GM23338 (cell line): Measurements from ENCODE around the gene ZZZ3. TPM values are rescaled to one million over a fixed set of nuclear protein-coding genes. Genes with fewer than 3 reads are reported as not detected.
"Not testable (repeated sequence)": the region's sequence is repeated elsewhere in the genome, so short reads cannot be mapped to it uniquely, and the experiment has no call there.

Experiments used
- ATAC-seq: fragments of 200-7000 bp; cut with Tn5 transposase; 3 replicates; pipeline ENCODE4 v1.9.1; 2020
- DNase-seq: peaks from one replicate; pipeline ENCODE4 v3.0.0-alpha.2; 2015; ENCODE audit warnings: low spot score
- H2AFZ ChIP-seq: fragments of 200-600 bp; sonication (generic); 2 replicates; pipeline ENCODE4 v1.8.0; 2016; ENCODE audit warnings: antibody characterized with exemption, mild to moderate bottlenecking, moderate library complexity
- H3F3A ChIP-seq: fragments of 200-600 bp; sonication (generic); replicated peaks from 2 replicates; pipeline ENCODE4 v1.8.0; 2017; ENCODE audit warnings: antibody characterized with exemption, mixed run types, low read depth
- H3K27ac ChIP-seq: fragments of 200-600 bp; sonication (generic); 2 replicates; pipeline ENCODE4 v1.6.1; 2016; ENCODE audit warnings: low read depth
- H3K27me3 ChIP-seq: fragments of 200-600 bp; sonication (generic); 2 replicates; pipeline ENCODE4 v1.8.0; 2016; ENCODE audit warnings: mild to moderate bottlenecking, mixed run types, moderate library complexity; ENCODE audit not compliant: insufficient read depth
- H3K36me3 ChIP-seq: fragments of 200-600 bp; sonication (generic); 2 replicates; pipeline ENCODE4 v1.8.0; 2016; ENCODE audit warnings: mild to moderate bottlenecking; ENCODE audit not compliant: insufficient read depth
- H3K4me1 ChIP-seq: fragments of 200-600 bp; sonication (generic); 2 replicates; pipeline ENCODE4 v1.8.0; 2016; ENCODE audit warnings: mild to moderate bottlenecking, moderate library complexity; ENCODE audit not compliant: insufficient read depth
- H3K4me2 ChIP-seq: fragments of 200-600 bp; sonication (generic); 2 replicates; pipeline ENCODE4 v1.7.1; 2017; ENCODE audit warnings: mixed run types
- H3K4me3 ChIP-seq: fragments of 200-600 bp; sonication (generic); 2 replicates; pipeline ENCODE4 v1.6.1; 2016; ENCODE audit warnings: mixed run types
- H3K79me2 ChIP-seq: fragments of 200-600 bp; sonication (generic); replicated peaks from 2 replicates; pipeline ENCODE4 v1.8.0; 2017; ENCODE audit warnings: mild to moderate bottlenecking; ENCODE audit not compliant: insufficient read depth
- H3K9me2 ChIP-seq: fragments of 200-600 bp; sonication (generic); 2 replicates; pipeline ENCODE4 v1.8.0; 2017; ENCODE audit not compliant: insufficient read depth
- H4K20me1 ChIP-seq: fragments of 200-600 bp; sonication (generic); replicated peaks from 2 replicates; pipeline ENCODE4 v1.8.0; 2017; ENCODE audit warnings: mild to moderate bottlenecking; ENCODE audit not compliant: insufficient read depth
- H3K27ac Mint-ChIP-seq: 2 replicates; pipeline ENCODE4 v1.8.0; 2020; ENCODE audit warnings: inconsistent platforms, mild to moderate bottlenecking, moderate library complexity, mixed read lengths
- H3K27me3 Mint-ChIP-seq: 3 replicates; pipeline ENCODE4 v1.8.0; 2022; ENCODE audit warnings: low read depth, mild to moderate bottlenecking, moderate library complexity, mixed read lengths, inconsistent platforms; ENCODE audit not compliant: insufficient read depth, poor library complexity
- H3K36me3 Mint-ChIP-seq: 3 replicates; pipeline ENCODE4 v1.8.0; 2021; ENCODE audit warnings: low read depth, mild to moderate bottlenecking, inconsistent platforms, moderate library complexity, mixed read lengths
- H3K4me1 Mint-ChIP-seq: 3 replicates; pipeline ENCODE4 v1.8.0; 2020; ENCODE audit warnings: mild to moderate bottlenecking, inconsistent platforms, mixed read lengths
- H3K4me3 Mint-ChIP-seq: 3 replicates; pipeline ENCODE4 v1.8.0; 2021; ENCODE audit warnings: moderate library complexity, mild to moderate bottlenecking, inconsistent platforms, mixed read lengths
- H3K9me3 Mint-ChIP-seq: 3 replicates; pipeline ENCODE4 v1.8.0; 2020; ENCODE audit warnings: moderate library complexity, mild to moderate bottlenecking, inconsistent platforms, mixed read lengths
- NANOG ChIP-seq: IDR thresholded peaks from 2 replicates; pipeline ENCODE4 v1.6.1; 2016; ENCODE audit warnings: antibody characterized with exemption, borderline replicate concordance
- POLR2AphosphoS5 ChIP-seq: IDR thresholded peaks from 2 replicates; pipeline ENCODE4 v1.6.1; 2016; ENCODE audit warnings: antibody characterized with exemption, low read depth
- ZNF114 ChIP-seq: fragments of 250-450 bp; sonication (Bioruptor Pico); IDR thresholded peaks from 2 replicates; pipeline ENCODE4 v1.5.0; 2020; ENCODE audit warnings: mild to moderate bottlenecking, moderate library complexity
- ZNF331 ChIP-seq: fragments of 250-450 bp; sonication (Bioruptor Pico); IDR thresholded peaks from 2 replicates; pipeline ENCODE4 v1.5.0; 2020; ENCODE audit warnings: low read depth, mild to moderate bottlenecking, moderate library complexity
- polyA plus RNA-seq: library from polyadenylated mRNA; unstranded; fragments of >200 nt; fragmentation: Nextera tagmentation; extraction: Ambion mirVana; gene quantifications from 2 replicates; pipeline ENCODE4 v1.2.1, GENCODE V29; 2016
- total RNA-seq: library from RNA; depleted of rRNA; stranded (reverse); fragments of >200 nt; shearing (Covaris generic); gene quantifications from 2 replicates; pipeline ENCODE4 v1.2.3, GENCODE V29; 2014
- TF ChIP-seq, protein P1 (sequence below): fragments of 250-450 bp; sonication (Bioruptor Pico); IDR thresholded peaks from 2 replicates; pipeline ENCODE4 v1.5.0; 2020; ENCODE audit warnings: mild to moderate bottlenecking, moderate library complexity
- TF ChIP-seq, protein P2 (sequence below), 2 experiments: fragments of 200-600 bp in 1 of 2; sonication (generic) in 1 of 2; conservative IDR thresholded peaks; 2 replicates each; pipeline versions ENCODE4 v1.5.1 to v1.6.1; 2016 to 2017; ENCODE audit warnings: antibody characterized with exemption in 2 of 2, low read depth in 2 of 2, mild to moderate bottlenecking in 2 of 2, moderate library complexity in 1 of 2

Gene ZZZ3
- total and polyA plus RNA-seq, 2 experiments from 2014 or later: 33.4 to 107 TPM

GRCh38 chr1:77649127-77649526 is 33.3 kb downstream of the ZZZ3 start:
- Histone ChIP-seq H3K27me3 (no peaks in the 10 kb centered on the region), H3K79me2 (peaks cover 100% of the 10 kb centered on the region), H2AFZ (no peak overlapping the region), H3F3A (no peaks in the 10 kb centered on the region), H3K36me3 (peaks cover 4% of the 10 kb centered on the region; the same call in 1 of the 2 replicates), H4K20me1 (no peaks in the 10 kb centered on the region; the same call in none of the 2 replicates), H3K4me2 (no peak overlapping the region), H3K9me2 (no peaks in the 10 kb centered on the region), H3K27ac (no peak overlapping the region), H3K4me1 (no peaks in the 10 kb centered on the region), H3K4me3 (no peak overlapping the region)
- no peak for ATAC-seq
- TF ChIP-seq ZNF331 (CRISPR knock-in tag): no peak
- TF ChIP-seq, protein P1, sequence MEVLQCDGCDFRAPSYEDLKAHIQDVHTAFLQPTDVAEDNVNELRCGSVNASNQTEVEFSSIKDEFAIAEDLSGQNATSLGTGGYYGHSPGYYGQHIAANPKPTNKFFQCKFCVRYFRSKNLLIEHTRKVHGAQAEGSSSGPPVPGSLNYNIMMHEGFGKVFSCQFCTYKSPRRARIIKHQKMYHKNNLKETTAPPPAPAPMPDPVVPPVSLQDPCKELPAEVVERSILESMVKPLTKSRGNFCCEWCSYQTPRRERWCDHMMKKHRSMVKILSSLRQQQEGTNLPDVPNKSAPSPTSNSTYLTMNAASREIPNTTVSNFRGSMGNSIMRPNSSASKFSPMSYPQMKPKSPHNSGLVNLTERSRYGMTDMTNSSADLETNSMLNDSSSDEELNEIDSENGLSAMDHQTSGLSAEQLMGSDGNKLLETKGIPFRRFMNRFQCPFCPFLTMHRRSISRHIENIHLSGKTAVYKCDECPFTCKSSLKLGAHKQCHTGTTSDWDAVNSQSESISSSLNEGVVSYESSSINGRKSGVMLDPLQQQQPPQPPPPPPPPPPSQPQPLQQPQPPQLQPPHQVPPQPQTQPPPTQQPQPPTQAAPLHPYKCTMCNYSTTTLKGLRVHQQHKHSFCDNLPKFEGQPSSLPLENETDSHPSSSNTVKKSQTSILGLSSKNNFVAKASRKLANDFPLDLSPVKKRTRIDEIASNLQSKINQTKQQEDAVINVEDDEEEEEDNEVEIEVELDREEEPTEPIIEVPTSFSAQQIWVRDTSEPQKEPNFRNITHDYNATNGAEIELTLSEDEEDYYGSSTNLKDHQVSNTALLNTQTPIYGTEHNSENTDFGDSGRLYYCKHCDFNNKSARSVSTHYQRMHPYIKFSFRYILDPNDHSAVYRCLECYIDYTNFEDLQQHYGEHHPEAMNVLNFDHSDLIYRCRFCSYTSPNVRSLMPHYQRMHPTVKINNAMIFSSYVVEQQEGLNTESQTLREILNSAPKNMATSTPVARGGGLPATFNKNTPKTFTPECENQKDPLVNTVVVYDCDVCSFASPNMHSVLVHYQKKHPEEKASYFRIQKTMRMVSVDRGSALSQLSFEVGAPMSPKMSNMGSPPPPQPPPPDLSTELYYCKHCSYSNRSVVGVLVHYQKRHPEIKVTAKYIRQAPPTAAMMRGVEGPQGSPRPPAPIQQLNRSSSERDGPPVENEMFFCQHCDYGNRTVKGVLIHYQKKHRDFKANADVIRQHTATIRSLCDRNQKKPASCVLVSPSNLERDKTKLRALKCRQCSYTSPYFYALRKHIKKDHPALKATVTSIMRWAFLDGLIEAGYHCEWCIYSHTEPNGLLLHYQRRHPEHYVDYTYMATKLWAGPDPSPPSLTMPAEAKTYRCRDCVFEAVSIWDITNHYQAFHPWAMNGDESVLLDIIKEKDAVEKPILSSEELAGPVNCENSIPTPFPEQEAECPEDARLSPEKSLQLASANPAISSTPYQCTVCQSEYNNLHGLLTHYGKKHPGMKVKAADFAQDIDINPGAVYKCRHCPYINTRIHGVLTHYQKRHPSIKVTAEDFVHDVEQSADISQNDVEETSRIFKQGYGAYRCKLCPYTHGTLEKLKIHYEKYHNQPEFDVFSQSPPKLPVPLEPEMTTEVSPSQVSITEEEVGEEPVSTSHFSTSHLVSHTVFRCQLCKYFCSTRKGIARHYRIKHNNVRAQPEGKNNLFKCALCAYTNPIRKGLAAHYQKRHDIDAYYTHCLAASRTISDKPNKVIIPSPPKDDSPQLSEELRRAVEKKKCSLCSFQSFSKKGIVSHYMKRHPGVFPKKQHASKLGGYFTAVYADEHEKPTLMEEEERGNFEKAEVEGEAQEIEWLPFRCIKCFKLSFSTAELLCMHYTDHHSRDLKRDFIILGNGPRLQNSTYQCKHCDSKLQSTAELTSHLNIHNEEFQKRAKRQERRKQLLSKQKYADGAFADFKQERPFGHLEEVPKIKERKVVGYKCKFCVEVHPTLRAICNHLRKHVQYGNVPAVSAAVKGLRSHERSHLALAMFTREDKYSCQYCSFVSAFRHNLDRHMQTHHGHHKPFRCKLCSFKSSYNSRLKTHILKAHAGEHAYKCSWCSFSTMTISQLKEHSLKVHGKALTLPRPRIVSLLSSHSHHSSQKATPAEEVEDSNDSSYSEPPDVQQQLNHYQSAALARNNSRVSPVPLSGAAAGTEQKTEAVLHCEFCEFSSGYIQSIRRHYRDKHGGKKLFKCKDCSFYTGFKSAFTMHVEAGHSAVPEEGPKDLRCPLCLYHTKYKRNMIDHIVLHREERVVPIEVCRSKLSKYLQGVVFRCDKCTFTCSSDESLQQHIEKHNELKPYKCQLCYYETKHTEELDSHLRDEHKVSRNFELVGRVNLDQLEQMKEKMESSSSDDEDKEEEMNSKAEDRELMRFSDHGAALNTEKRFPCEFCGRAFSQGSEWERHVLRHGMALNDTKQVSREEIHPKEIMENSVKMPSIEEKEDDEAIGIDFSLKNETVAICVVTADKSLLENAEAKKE (CRISPR knock-in tag): no peak
- TF ChIP-seq NANOG: no peak
- no peak for TF ChIP-seq ZNF114 (CRISPR knock-in tag)
- TF ChIP-seq POLR2AphosphoS5: no peak
- TF ChIP-seq, protein P2, sequence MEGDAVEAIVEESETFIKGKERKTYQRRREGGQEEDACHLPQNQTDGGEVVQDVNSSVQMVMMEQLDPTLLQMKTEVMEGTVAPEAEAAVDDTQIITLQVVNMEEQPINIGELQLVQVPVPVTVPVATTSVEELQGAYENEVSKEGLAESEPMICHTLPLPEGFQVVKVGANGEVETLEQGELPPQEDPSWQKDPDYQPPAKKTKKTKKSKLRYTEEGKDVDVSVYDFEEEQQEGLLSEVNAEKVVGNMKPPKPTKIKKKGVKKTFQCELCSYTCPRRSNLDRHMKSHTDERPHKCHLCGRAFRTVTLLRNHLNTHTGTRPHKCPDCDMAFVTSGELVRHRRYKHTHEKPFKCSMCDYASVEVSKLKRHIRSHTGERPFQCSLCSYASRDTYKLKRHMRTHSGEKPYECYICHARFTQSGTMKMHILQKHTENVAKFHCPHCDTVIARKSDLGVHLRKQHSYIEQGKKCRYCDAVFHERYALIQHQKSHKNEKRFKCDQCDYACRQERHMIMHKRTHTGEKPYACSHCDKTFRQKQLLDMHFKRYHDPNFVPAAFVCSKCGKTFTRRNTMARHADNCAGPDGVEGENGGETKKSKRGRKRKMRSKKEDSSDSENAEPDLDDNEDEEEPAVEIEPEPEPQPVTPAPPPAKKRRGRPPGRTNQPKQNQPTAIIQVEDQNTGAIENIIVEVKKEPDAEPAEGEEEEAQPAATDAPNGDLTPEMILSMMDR (conservative IDR thresholded peaks at IDR 0.05; ENCODE audit: low read depth in 2 of 2): no peak
- Mint-ChIP-seq H3K4me1 (no peaks in the 10 kb centered on the region), H3K4me3 (no peak overlapping the region), H3K36me3 (peaks cover 65% of the 10 kb centered on the region), H3K27ac (no peak overlapping the region), H3K9me3 (peaks cover 34% of the 10 kb centered on the region), H3K27me3 (no peaks in the 10 kb centered on the region)
- no peak for DNase-seq

GRCh38 chr1:77646224-77646623 is 36.2 kb downstream of the ZZZ3 start:
- H3K4me1 ChIP-seq, H4K20me1 ChIP-seq, H3K27ac ChIP-seq, H2AFZ ChIP-seq, H3K27me3 Mint-ChIP-seq, DNase-seq, H3K36me3 ChIP-seq, H3K4me3 Mint-ChIP-seq, ATAC-seq, H3K27ac Mint-ChIP-seq, H3F3A ChIP-seq, H3K4me3 ChIP-seq, H3K4me1 Mint-ChIP-seq, H3K9me2 ChIP-seq, H3K27me3 ChIP-seq, H3K4me2 ChIP-seq: not testable (repeated sequence)
- H3K79me2 ChIP-seq: peaks cover 100% of the 10 kb centered on the region
- Mint-ChIP-seq H3K36me3 (peaks cover 59% of the 10 kb centered on the region), H3K9me3 (peaks cover 30% of the 10 kb centered on the region)
